Pancreas (tissue), 10 donors: ENCODE measurements around the gene SUPT3H. TPM values are rescaled to one million over a fixed set of nuclear protein-coding genes. Genes with fewer than 3 reads are reported as not detected.

Source experiments
- ATAC-seq, 4 donors: fragments of 200-7000 bp; cut with Tn5 transposase; one replicate each; pipeline versions ENCODE4 v1.8.0 to v1.9.1; 2020; ENCODE audit warnings: mild to moderate bottlenecking in 4 of 4, moderate library complexity in 4 of 4
- DNase-seq, 6 donors: peaks; one replicate each; pipeline ENCODE4 v3.0.0-alpha.2; 2020
- FAIRE-seq: peaks from 2 replicates; lab custom pipeline; 2012; peaks lifted over from hg19 to GRCh38; lab: Jason Lieb, UNC
- H3K27ac ChIP-seq, 4 donors: fragments of 200-600 bp; sonication (generic); 1 replicate in 3 of 4; 2 replicates in 1 of 4; pipeline versions ENCODE4 v1.5.0 to v1.8.0; 2020
- H3K27me3 ChIP-seq, 4 donors: fragments of 200-600 bp; one replicate each; pipeline ENCODE4 v1.8.0; 2021
- H3K36me3 ChIP-seq, 3 donors: fragments of 200-600 bp; sonication (generic) in 1 of 3; one replicate each; pipeline versions ENCODE4 v1.5.0 to v1.8.0; 2020 to 2021
- H3K4me1 ChIP-seq, 3 donors: fragments of 200-600 bp; one replicate each; pipeline ENCODE4 v1.8.0; 2021
- H3K4me3 ChIP-seq, 4 donors: fragments of 200-600 bp; sonication (generic) in 2 of 4; one replicate each; pipeline versions ENCODE4 v1.5.0 to v1.8.0; 2020 to 2021
- H3K9me3 ChIP-seq, 4 donors: fragments of 200-600 bp; one replicate each; pipeline ENCODE4 v1.8.0; 2021
- WGBS, 2 donors: extraction: QIAGEN DNeasy Blood & Tissue Kit; methylation state at CpG; one replicate each; pipeline ENCODE4 v1.1.7; 2013; 5-methylcytosine and 5-hydroxymethylcytosine counted together
- intact Hi-C, 3 donors: fragments of 100-400 bp; cut with DNase I; formaldehyde crosslinking; loops; one replicate each; pipeline versions ENCODE4 v1.11.1 to v1.14.2; 2022
- polyA plus RNA-seq, 2 donors: library from polyadenylated mRNA; stranded (reverse); fragments of 200-250 nt; gene quantifications; one replicate each; pipeline ENCODE4 v1.2.3, GENCODE V29; 2013
- total RNA-seq, 6 donors: library from RNA; stranded (reverse); fragmentation: NEBNext Ultra II Directional in 4 of 6; extraction: Animal tissue kit (Norgen Biotek cat#: 25700) in 4 of 6; gene quantifications; one replicate each; pipeline versions ENCODE4 v1.2.1 to v1.2.4, GENCODE V29; 2021 to 2023
- TF ChIP-seq, protein P1 (sequence below), 4 donors: fragments of 200-600 bp; sonication (generic) in 3 of 4; IDR thresholded peaks; one replicate each; pipeline versions ENCODE4 v1.5.0 to v1.8.0; 2021; ENCODE audit warnings: antibody characterized with exemption in 4 of 4
- donor health status: healthy with polysubstance abuse.
- donor health status: DM: no; HTN: no; CAD: no; lungs with moderate emphysema.
- donor health status: DM: no; HTN: no; CAD: no.
- donor health status: control.
- donor health status: control.
- donor health status: Bipolar disorder and iron deficiency.
- donor health status: DM: yes; HTN: yes; CAD: no.
- donor health status: DM: no; HTN: no; CAD: no.
- donor health status: DM: no; HTN: no; CAD: no.
- donor health status: DM: yes; HTN: yes; CAD: no.

The SUPT3H gene
- total and polyA plus RNA-seq, 8 donors: 3.6 to 8.0 (median 5.3) TPM

- intact Hi-C loops: no loop called here
- H3K36me3 ChIP-seq: no peaks in the 10 kb centered on the region
- H3K27me3 ChIP-seq: no peaks in the 10 kb centered on the region
- 86 to 89% methylated on average over 8 of the region's 8 CpGs for WGBS, 2 donors
- FAIRE-seq (no peak), ATAC-seq (no peak), DNase-seq (no peak)
- H3K27ac ChIP-seq: no peak overlapping the region
- no peak overlapping the region for H3K4me3 ChIP-seq
- H3K4me1 ChIP-seq: no peaks in the 10 kb centered on the region
- H3K9me3 ChIP-seq: no peaks in the 10 kb centered on the region
- TF ChIP-seq, protein P1, sequence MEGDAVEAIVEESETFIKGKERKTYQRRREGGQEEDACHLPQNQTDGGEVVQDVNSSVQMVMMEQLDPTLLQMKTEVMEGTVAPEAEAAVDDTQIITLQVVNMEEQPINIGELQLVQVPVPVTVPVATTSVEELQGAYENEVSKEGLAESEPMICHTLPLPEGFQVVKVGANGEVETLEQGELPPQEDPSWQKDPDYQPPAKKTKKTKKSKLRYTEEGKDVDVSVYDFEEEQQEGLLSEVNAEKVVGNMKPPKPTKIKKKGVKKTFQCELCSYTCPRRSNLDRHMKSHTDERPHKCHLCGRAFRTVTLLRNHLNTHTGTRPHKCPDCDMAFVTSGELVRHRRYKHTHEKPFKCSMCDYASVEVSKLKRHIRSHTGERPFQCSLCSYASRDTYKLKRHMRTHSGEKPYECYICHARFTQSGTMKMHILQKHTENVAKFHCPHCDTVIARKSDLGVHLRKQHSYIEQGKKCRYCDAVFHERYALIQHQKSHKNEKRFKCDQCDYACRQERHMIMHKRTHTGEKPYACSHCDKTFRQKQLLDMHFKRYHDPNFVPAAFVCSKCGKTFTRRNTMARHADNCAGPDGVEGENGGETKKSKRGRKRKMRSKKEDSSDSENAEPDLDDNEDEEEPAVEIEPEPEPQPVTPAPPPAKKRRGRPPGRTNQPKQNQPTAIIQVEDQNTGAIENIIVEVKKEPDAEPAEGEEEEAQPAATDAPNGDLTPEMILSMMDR (IDR thresholded peaks at IDR 0.05): no peak
These were observed 590.4 kb downstream of the SUPT3H start for GRCh38 chr6:44787254-44787834.

- intact Hi-C loops: no loop called here
- FAIRE-seq: no peak
- Histone ChIP-seq H3K4me3 (no peak overlapping the region), H3K27ac (no peak overlapping the region), H3K9me3 (no peaks in the 10 kb centered on the region), H3K27me3 (no peaks in the 10 kb centered on the region), H3K36me3 (no peaks in the 10 kb centered on the region), H3K4me1 (no peaks in the 10 kb centered on the region)
- DNase-seq: no peak
- 41 to 74% methylated on average over 1 of the region's 1 CpG for WGBS, 2 donors
- TF ChIP-seq, protein P1 (IDR thresholded peaks at IDR 0.05): no peak
- ATAC-seq: no peak
These were observed 592.6 kb downstream of the SUPT3H start for GRCh38 chr6:44785130-44785529.

DNA sequence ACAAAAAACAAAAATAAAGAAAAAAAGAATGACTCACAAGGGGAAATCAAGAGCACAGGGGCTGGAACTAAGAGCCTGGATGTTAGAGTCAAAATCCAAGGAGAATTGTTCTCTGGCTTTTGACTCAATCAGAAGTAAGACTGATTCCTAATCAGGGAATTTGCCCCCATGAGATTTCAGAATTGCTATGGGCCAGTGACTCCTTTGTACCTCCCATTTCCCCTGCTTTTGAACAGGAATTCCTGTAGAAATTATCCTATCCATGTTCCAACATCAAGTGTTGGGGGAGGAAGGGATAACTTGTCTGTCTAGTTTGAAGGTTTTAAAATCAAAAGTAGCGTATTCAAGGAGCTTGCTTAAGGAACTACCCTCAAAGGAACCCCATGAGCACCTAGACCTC lies 593.5 kb downstream of the SUPT3H start:
- ATAC-seq: no peak
- no peak overlapping the region for H3K4me3 ChIP-seq
- WGBS, 2 donors: 78 to 93% methylated on average over 1 of the region's 1 CpG
- H3K36me3 ChIP-seq: no peaks in the 10 kb centered on the region
- intact Hi-C loops: no loop called here
- no peaks in the 10 kb centered on the region for H3K4me1 ChIP-seq
- no peak for FAIRE-seq
- TF ChIP-seq, protein P1 (IDR thresholded peaks at IDR 0.05): no peak
- H3K9me3 ChIP-seq: no peaks in the 10 kb centered on the region
- no peak overlapping the region for H3K27ac ChIP-seq
- DNase-seq: no peak
- no peaks in the 10 kb centered on the region for H3K27me3 ChIP-seq

DNA sequence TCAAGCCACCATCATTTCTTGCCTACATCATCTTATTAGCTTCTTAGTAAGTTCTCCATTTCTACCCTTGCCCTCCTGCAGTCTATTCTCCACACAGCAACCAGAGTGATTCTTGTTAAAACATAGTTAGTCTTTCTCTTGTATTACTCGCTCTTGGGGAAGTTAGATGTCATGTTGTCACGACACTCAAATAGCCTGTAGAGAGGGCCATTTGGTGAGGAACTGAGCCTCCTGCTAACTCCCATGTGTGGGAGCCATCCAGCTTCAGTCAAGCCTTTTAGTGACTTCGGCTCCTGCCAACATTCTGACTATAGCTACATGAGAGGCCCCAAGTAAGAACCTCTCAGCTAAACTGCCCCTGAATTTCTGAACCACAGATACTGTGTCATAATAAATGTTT lies 594.8 kb downstream of the SUPT3H start:
- no peaks in the 10 kb centered on the region for H3K27me3 ChIP-seq
- H3K36me3 ChIP-seq: no peaks in the 10 kb centered on the region
- intact Hi-C loops: no loop called here
- FAIRE-seq (no peak), ATAC-seq (no peak), DNase-seq (no peak)
- TF ChIP-seq, protein P1 (IDR thresholded peaks at IDR 0.05): no peak
- no peak overlapping the region for H3K4me3 ChIP-seq
- no peak overlapping the region for H3K27ac ChIP-seq
- H3K9me3 ChIP-seq: no peaks in the 10 kb centered on the region
- WGBS, 2 donors: 46 to 66% methylated on average over 3 of the region's 3 CpGs
- H3K4me1 ChIP-seq: no peaks in the 10 kb centered on the region

- H3K4me1 ChIP-seq: no peaks in the 10 kb centered on the region
- no peaks in the 10 kb centered on the region for H3K27me3 ChIP-seq
- H3K9me3 ChIP-seq: no peaks in the 10 kb centered on the region
- TF ChIP-seq, protein P1 (IDR thresholded peaks at IDR 0.05): no peak
- H3K36me3 ChIP-seq: no peaks in the 10 kb centered on the region
- ATAC-seq (no peak), DNase-seq (no peak), FAIRE-seq (no peak)
- 71 to 87% methylated on average over 2 of the region's 2 CpGs for WGBS, 2 donors
- intact Hi-C loops: no loop called here
- H3K27ac ChIP-seq: no peak overlapping the region
- H3K4me3 ChIP-seq: no peak overlapping the region
These were observed 595.7 kb downstream of the SUPT3H start for GRCh38 chr6:44781912-44782597.
